Kidney (tissue), 14 donors: ENCODE measurements around the gene CLEC16A. TPM values are rescaled to one million over a fixed set of nuclear protein-coding genes. Genes with fewer than 3 reads are reported as not detected.

Experiments used
- DNase-seq, 5 donors: peaks; one replicate each; pipeline ENCODE4 v3.0.0-alpha.2; 2013 to 2020
- FAIRE-seq: peaks from 2 replicates; lab custom pipeline; 2012; peaks lifted over from hg19 to GRCh38; lab: Jason Lieb, UNC
- H3K27ac ChIP-seq, 2 donors: one replicate each; pipeline ENCODE4 v1.7.0; 2013; ENCODE audit warnings: low read depth in 2 of 2, low read length in 2 of 2, inconsistent platforms in 1 of 2
- H3K27me3 ChIP-seq: one replicate; pipeline ENCODE4 v1.7.1; 2013; ENCODE audit warnings: low read length, inconsistent platforms; ENCODE audit not compliant: control insufficient read depth, insufficient read depth
- H3K36me3 ChIP-seq, 3 donors: one replicate each; pipeline versions ENCODE4 v1.7.0 to v1.7.1; 2013; ENCODE audit warnings: low read length in 3 of 3, control low read depth in 1 of 3, inconsistent platforms in 1 of 3; ENCODE audit not compliant: insufficient read depth in 3 of 3, control insufficient read depth in 2 of 3
- H3K4me1 ChIP-seq, 3 donors: one replicate each; pipeline versions ENCODE4 v1.7.0 to v1.7.1; 2013; ENCODE audit warnings: low read length in 3 of 3, inconsistent platforms in 1 of 3, low read depth in 1 of 3; ENCODE audit not compliant: control insufficient read depth in 2 of 3, insufficient read depth in 2 of 3
- H3K4me3 ChIP-seq, 3 donors: one replicate each; pipeline versions ENCODE4 v1.7.0 to v1.8.1; 2013; ENCODE audit warnings: low read length in 3 of 3, control low read depth in 1 of 3, inconsistent platforms in 1 of 3
- H3K9ac ChIP-seq, 3 donors: one replicate each; pipeline versions ENCODE4 v1.7.0 to v1.7.1; 2013; ENCODE audit warnings: low read length in 3 of 3, control low read depth in 1 of 3, inconsistent platforms in 1 of 3
- H3K9me3 ChIP-seq, 3 donors: one replicate each; pipeline versions ENCODE4 v1.7.0 to v1.7.1; 2013; ENCODE audit warnings: low read length in 3 of 3, control low read depth in 1 of 3, inconsistent platforms in 1 of 3; ENCODE audit not compliant: control insufficient read depth in 2 of 3, insufficient read depth in 1 of 3
- CTCF ChIP-seq: IDR thresholded peaks from 3 replicates; pipeline ENCODE4 v1.5.1; 2012; ENCODE audit warnings: mild to moderate bottlenecking, moderate library complexity, borderline replicate concordance; ENCODE audit not compliant: insufficient read depth; ENCODE audit errors: extremely low read depth
- intact Hi-C: fragments of 100-400 bp; cut with DNase I; formaldehyde crosslinking; loops from one replicate; pipeline ENCODE4 v1.11.1; 2022
- polyA plus RNA-seq: library from polyadenylated mRNA; stranded (reverse); fragments of 350-450 nt; fragmentation: Illumina TruSeq; extraction: RNeasy Lipid Tissue Mini Kit (QIAGEN cat#74804); gene quantifications from one replicate; pipeline ENCODE4 v1.2.3, GENCODE V29; 2014; ENCODE audit warnings: low read depth, low replicate concordance; ENCODE audit not compliant: insufficient read depth
- total RNA-seq: library from RNA; stranded (reverse); fragmentation: NEBNext Ultra II Directional; extraction: Animal tissue kit (Norgen Biotek cat#: 25700); gene quantifications from one replicate; pipeline ENCODE4 v1.2.1, GENCODE V29; 2021
- donor health status: control.
- donor health status: control.
- donor health status: control.
- donor health status: control.
- donor health status: control.
- donor health status: DM: yes; HTN: yes; CAD: no.
- donor health status: Normal renal cell carcinoma (clear cell type).

CLEC16A gene
- total and polyA plus RNA-seq, 2 donors from 2014 or later = 10.8 to 51.9 TPM

- H3K4me1 ChIP-seq = peaks cover 0 to 6% (median 3%) of the 10 kb centered on the region in 3 donors
- intact Hi-C loops = no loop called here
- DNase-seq = no peak
- no peak for FAIRE-seq
- TF ChIP-seq CTCF = no peak
- H3K4me3 ChIP-seq = no peak overlapping the region
- H3K36me3 ChIP-seq = peaks cover 0 to 15% (median 8%) of the 10 kb centered on the region in 3 donors
- no peaks in the 10 kb centered on the region for H3K9me3 ChIP-seq
- H3K27me3 ChIP-seq = no peaks in the 10 kb centered on the region
- H3K27ac ChIP-seq = no peak overlapping the region
- no peak overlapping the region for H3K9ac ChIP-seq
Measured at GRCh38 chr16:11036040-11036439, 91.7 kb downstream of the CLEC16A start.

GRCh38 chr16:11036868-11037410 lies 92.6 kb downstream of the CLEC16A start:
- H3K27me3 ChIP-seq = no peaks in the 10 kb centered on the region
- no peak overlapping the region for H3K9ac ChIP-seq
- DNase-seq (no peak), FAIRE-seq (no peak)
- intact Hi-C loops = no loop called here
- no peaks in the 10 kb centered on the region for H3K9me3 ChIP-seq
- H3K4me1 ChIP-seq = peaks cover 0 to 6% (median 3%) of the 10 kb centered on the region in 3 donors
- H3K36me3 ChIP-seq = peaks cover 0 to 9% (median 7%) of the 10 kb centered on the region in 3 donors
- H3K4me3 ChIP-seq = no peak overlapping the region
- H3K27ac ChIP-seq = no peak overlapping the region
- TF ChIP-seq CTCF = no peak

- Histone ChIP-seq H3K27ac (no peak overlapping the region), H3K36me3 (peaks cover 0 to 11% (median 9%) of the 10 kb centered on the region in 3 donors), H3K4me1 (peaks cover 0 to 3% (median 1%) of the 10 kb centered on the region in 3 donors), H3K27me3 (no peaks in the 10 kb centered on the region), H3K9ac (no peak overlapping the region), H3K4me3 (no peak overlapping the region), H3K9me3 (no peaks in the 10 kb centered on the region)
- intact Hi-C loops = no loop called here
- DNase-seq (no peak), FAIRE-seq (no peak)
- no peak for TF ChIP-seq CTCF
Measured at GRCh38 chr16:11038305-11038704, 93.9 kb downstream of the CLEC16A start.

- Histone ChIP-seq H3K9me3 (no peaks in the 10 kb centered on the region), H3K27me3 (no peaks in the 10 kb centered on the region), H3K4me1 (peaks cover 0 to 3% (median 0%) of the 10 kb centered on the region in 3 donors), H3K4me3 (no peak overlapping the region), H3K27ac (no peak overlapping the region), H3K9ac (no peak overlapping the region), H3K36me3 (peaks cover 0 to 11% (median 10%) of the 10 kb centered on the region in 3 donors)
- no peak for DNase-seq
- TF ChIP-seq CTCF = no peak
- FAIRE-seq = no peak
- intact Hi-C loops = no loop called here
Measured at GRCh38 chr16:11038777-11039176, 94.4 kb downstream of the CLEC16A start.
